GM12872 (cell line): ENCODE data around the gene VEGFA.

Experiments
- CTCF ChIP-seq: IDR thresholded peaks from 3 replicates; pipeline ENCODE4 v1.5.1; 2011; ENCODE audit warnings: low read depth, mild to moderate bottlenecking, low read length, moderate library complexity; ENCODE audit not compliant: insufficient read depth

VEGFA gene

DNA sequence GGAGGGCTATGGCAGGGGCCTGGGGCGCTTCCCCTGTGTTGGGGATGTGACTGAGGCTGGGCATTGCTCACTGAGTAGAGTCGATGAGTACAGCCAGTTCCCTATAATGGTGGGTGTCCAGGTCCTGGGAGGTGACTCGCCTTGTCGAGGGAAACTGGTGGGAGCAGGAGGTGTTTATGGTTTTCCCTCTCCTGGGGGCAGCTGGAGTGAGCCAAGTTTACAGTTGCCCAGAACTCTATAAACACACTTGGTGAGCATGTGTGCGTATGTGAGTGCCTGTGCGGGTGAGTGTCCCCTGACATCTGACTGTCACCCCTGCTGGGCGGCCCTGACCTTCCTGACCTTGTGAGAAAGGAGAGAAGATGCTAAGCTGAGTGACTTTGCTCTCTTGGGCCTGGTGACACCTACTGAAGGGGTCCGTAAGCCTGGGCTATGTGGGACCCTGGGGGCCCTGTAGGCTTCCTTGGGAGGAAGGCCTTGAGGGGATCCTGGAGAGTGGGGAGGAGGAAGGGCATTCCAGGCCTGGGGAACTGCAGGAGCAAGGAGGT, 65.9 kb downstream of the VEGFA start:
- no peak for TF ChIP-seq CTCF
